ENCODE measurements around the gene JARID2.

Gene JARID2

DNA sequence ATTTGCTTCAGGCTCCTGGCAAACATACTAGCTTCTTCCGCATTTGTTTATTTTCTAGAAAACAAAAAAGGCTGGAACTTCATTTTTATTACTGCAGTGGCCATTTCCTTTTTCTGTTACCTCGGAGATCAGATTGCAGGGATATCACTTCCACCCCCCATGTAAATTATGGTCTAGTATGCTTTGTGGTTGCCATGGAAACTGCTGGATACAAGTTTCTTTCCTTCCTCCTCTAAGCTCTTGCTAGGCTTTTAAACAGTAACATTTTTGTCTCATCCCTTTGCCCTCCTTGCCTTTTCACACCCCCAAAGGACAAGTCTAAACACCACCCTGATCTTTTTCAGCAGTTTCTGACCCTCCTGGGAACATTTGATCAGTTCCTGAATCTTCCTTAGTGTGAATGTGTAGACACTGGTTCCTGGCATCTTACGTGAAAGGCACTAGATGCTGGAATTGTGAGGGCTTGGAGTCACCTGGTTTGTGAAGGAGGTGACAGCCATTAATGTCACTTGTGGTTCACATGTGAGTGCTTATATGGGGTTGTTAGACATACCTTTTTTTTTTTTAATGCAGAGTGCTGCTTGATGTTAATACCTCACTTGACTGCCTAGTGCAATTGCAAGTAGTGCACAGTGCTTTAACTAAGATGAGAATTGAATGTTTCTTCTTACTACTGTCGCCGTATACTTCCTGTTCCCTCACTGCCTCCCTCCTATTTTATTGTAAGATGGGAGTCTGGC lies 181.6 kb downstream of the JARID2 start:
- no peak for FAIRE-seq
- no peak for DNase-seq (ENCODE audit: extremely low spot score, insufficient read length, low read depth)

- FAIRE-seq: no peak
- DNase-seq (ENCODE audit: extremely low spot score, insufficient read length, low read depth): no peak
These were observed 183.6 kb downstream of the JARID2 start for GRCh38 chr6:15429141-15430110.

DNA sequence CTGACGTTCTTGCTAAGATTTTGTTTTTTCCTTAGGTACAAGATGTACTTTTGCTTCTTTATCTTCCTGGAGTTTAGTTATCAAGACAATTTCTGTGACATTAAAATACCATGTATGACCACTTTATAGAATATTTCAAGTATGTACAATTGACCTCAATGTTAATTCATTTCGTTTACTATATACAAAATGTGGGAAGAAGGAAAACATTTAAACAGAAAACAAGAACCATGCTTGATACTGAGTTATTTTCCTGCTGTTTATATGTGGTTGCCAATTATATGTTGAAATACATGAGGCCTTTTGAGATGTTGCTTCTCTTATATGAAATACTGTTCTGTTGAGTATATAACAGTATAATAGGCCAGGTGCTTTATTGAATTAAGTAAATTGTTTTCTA lies 184.3 kb downstream of the JARID2 start:
- FAIRE-seq (no peak), DNase-seq (ENCODE audit: extremely low spot score, insufficient read length, low read depth) (no peak)

- no peak for DNase-seq (ENCODE audit: extremely low spot score, insufficient read length, low read depth)
- no peak for FAIRE-seq
These were observed 185.1 kb downstream of the JARID2 start for GRCh38 chr6:15430931-15431405.

DNA sequence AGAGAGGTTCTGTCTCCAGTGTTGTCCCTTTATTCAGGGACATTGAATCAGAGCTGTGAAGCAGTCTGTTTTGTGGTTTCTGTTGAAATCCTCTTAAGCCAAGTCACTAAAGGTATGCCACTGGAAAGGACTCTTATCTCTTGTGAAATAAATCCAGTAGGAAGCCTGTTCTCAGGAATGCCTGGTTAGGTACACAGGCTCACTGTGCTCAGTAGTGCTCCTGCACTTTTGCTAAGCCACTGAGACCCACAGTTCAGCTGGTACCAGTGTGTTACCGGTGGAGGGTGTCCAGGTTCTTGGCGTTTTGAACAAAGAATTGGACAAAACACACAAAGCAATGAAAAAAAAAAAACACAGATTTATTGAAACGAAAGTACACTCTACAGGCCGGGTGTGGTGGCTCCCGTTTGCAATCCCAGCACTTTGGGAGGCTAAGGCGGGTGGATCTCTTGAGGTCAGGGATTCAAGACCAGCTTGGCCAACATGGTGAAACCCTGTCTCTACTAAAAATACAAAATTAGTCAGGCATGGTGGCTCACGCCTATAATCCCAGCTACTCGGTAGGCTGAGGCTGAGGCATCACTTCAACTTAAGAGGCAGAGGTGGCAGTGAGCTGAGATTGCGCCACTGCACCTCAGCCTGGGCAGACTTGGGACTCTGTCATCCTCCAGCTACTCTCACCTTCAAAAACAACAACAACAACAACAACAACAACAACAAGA lies 186.1 kb downstream of the JARID2 start:
- DNase-seq (ENCODE audit: extremely low spot score, insufficient read length, low read depth): no peak
- FAIRE-seq: no peak

DNA sequence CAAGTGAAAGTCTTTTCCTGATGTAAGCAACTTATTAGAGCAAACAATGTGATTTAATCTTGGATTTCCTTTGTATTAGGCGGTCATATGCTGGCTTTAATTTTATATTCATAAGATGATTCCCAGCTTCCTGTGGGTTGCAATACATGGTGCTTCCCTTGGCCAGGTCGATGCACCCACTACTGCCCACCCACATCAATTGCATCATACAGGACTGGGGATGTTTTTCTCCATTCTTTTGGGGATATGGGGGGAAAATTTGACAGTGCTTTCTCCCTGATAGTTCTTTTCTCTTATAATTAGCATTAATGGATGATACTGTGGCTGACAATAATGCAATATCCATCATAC lies 187.6 kb downstream of the JARID2 start:
- no peak for DNase-seq (ENCODE audit: extremely low spot score, insufficient read length, low read depth)
- FAIRE-seq: no peak

DNA sequence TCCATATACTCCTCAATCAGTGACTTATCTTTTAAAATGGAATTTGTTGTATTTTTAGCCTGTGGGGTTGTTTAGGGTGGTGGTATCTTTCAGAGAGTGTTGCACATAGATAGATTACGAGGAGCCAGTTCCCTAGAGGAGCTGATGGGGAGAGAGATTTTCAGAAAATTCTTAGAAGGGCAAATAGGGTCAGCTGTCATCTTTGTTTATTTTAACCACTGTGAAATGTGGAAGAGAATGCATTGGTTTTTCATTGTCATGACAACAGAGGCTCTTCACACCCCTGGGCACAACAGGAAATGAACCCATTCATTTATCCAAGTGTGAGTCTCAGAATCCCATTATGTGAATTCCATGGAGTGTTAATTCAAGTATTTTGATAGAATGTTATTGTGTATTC lies 188.4 kb downstream of the JARID2 start:
- FAIRE-seq: no peak
- DNase-seq (ENCODE audit: extremely low spot score, insufficient read length, low read depth): no peak

DNA sequence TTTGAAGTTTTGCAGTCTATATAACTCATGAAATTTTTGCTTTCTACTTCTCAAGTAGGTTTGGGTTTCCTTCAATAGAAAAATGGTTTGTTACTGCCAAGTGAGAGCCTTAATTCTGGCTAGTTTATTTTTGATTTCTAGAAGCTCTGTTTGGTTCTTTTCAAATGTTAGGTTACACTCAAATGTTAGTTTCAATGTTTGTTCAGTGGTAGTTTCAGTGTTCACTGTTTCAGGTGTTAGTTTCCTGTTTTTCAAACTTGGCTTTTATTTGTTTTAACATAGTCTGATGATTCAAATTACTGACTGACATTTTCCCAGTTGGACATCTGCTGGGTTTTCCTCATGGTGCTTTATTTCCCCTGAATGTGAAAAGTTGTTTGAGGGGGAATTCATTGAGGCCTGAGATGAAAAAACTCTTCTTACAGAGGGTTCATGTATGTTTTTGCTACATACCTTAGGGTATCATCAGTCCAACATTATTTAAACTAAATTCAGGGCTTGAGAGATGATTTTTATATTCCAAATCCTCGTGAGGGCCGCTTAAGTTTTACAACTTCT lies 189.0 kb downstream of the JARID2 start:
- FAIRE-seq: no peak
- DNase-seq (ENCODE audit: extremely low spot score, insufficient read length, low read depth): no peak

DNA sequence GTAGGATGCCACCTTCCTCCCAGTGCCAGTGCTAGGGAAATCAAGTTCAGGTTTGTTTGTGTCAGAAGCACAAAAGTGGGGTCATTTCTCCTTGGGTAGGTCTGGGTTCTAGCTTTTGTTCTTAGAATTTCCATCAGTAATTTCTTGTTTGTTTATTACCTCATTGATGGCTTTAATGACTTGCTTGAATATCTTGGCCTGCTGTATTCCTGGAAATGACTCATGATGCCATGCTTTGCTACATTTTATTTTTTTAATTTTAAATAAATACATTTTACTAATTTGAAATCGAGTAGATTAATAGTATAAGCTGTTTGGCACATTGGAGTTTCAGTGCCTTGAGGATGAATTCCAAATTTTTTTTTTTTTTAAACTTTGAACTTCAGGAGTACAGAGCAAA lies 189.6 kb downstream of the JARID2 start:
- FAIRE-seq: no peak

GRCh38 chr6:15436451-15436850 lies 190.6 kb downstream of the JARID2 start:
- DNase-seq (ENCODE audit: extremely low spot score, insufficient read length, low read depth) (no peak), FAIRE-seq (no peak)

More for the DNA sequence above, 189.6 kb downstream of the JARID2 start:
- no peak for DNase-seq (ENCODE audit: extremely low spot score, insufficient read length, low read depth)

DNA sequence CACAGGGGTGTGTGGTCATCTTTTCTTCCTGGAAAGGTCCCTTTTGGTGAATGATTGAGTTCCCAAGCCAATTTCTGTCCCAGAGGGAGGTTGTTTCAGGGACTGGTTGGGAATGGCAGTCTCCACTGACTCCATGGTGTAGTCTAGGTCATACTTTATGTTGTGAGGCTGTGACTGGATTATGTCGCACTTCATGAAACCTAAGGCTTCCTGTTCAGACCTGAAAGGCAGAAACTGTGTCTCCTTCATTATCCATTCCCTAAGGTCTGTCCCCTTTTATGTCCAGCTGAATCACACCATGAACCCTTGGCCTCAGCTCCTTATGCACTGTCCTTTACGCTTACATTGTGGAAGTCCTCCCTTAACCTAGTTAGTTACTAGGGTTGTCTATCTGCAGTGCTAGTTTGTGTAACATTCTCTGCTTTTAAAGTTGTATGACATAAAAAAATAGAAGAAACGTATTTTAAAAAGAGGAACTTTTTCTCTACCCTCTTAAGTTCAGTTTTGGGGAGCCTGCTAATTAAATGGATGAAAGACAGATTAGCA lies 191.3 kb downstream of the JARID2 start:
- DNase-seq (ENCODE audit: extremely low spot score, insufficient read length, low read depth): no peak
- no peak for FAIRE-seq

- no peak for DNase-seq (ENCODE audit: extremely low spot score, insufficient read length, low read depth)
- no peak for FAIRE-seq
These were observed 193.6 kb downstream of the JARID2 start for GRCh38 chr6:15439410-15440025.

GRCh38 chr6:15440040-15440439 lies 194.2 kb downstream of the JARID2 start:
- no peak for FAIRE-seq
- DNase-seq (ENCODE audit: extremely low spot score, insufficient read length, low read depth): no peak

GRCh38 chr6:15441215-15441868 lies 195.5 kb downstream of the JARID2 start:
- no peak for DNase-seq (ENCODE audit: extremely low spot score, insufficient read length, low read depth)
- peak; percentile 59 for FAIRE-seq

DNA sequence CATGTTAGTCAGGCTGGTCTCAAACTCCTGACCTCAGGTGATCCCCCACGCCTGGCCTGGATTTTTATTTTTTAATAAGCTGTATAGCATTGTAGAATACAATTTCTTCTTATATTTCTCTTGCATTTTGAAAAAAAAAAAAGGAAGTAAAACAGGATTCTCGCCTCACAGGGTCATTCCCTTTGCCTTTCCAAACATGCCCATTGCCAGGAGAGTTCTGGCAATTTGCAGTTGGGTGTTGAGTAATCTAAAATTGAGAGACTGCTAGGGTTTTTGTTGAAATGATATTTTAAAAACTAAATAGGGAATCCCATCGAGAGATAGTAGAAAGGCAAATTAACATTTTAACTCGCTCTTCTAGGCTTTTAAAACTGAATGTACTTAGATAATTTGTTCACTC lies 196.1 kb downstream of the JARID2 start:
- FAIRE-seq: no peak

DNA sequence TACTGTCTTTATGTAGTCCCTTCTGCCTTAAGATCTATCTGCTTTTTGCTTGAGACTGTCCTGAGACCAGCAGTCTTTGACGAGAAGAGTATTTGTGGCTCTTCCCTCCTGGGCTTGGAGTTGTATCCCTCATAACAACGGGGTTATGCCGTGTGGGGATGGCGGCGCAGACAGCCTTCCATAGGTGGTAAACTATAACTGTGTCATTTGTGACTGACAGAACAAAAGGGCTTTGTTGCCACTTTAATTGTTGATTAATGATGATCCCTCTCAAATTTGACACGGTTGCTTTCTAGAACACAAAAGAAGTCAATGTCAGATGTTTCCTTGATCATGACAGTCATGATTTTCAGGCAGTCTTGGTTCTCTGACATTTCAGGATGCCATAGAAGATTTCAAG lies 196.6 kb downstream of the JARID2 start:
- DNase-seq (ENCODE audit: extremely low spot score, insufficient read length, low read depth) (no peak), FAIRE-seq (no peak)

More for the DNA sequence above, 196.1 kb downstream of the JARID2 start:
- no peak for DNase-seq (ENCODE audit: extremely low spot score, insufficient read length, low read depth)

GRCh38 chr6:15443119-15443830 lies 197.4 kb downstream of the JARID2 start:
- FAIRE-seq (no peak), DNase-seq (ENCODE audit: extremely low spot score, insufficient read length, low read depth) (no peak)

- FAIRE-seq (no peak), DNase-seq (ENCODE audit: extremely low spot score, insufficient read length, low read depth) (no peak)
These were observed 198.3 kb downstream of the JARID2 start for GRCh38 chr6:15444081-15444731.

All from GM18507 (cell line).